ENCODE results near the gene RBMS3.

The RBMS3 gene

DNA sequence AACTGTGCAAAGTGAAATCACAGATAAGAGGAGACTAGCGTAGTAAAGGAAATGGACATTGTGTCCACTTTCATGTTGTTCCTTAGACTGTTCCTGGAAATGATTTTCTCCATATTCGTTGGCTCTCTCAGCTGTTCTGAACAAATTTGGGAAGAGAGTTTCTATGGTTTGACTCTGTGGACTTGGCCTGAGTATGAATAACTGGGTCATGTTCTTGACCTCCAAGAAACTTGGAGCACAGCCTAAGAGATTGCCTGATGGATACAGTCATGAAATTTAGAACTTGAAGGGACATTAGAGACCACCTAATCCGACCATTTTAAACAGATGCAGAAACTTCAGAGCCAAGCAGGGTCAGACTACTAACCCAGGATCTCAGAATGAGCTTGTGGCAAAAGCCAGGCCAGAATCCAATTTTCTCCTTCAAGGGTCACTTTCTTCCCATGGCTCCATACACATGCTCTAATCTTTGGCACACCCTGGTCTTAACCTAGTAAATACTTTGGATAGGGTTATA is 430.4 kb downstream of the RBMS3 start:
- no peak for DNase-seq

GRCh38 chr3:29716213-29716612 is 435.3 kb downstream of the RBMS3 start:
- DNase-seq = no peak

DNA sequence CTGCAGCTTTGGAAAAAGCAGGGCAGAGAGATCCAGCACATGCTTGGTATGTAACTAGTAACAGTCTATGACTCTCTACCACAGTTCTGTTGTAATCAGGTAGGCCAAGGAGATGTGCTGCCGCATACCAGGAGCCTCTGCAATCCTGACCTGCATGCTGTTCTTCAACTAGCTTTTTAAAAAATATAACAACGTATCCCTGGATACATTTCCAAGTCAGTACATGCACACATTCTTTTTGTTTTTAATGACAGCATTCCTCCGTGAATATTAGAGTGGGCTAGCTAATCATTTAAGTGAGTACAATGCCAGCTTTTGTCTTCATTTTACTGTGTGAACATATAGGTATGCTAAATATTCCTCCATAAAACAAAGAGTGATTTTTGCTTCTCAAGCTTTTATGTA is 437.8 kb downstream of the RBMS3 start:
- DNase-seq = no peak

DNA sequence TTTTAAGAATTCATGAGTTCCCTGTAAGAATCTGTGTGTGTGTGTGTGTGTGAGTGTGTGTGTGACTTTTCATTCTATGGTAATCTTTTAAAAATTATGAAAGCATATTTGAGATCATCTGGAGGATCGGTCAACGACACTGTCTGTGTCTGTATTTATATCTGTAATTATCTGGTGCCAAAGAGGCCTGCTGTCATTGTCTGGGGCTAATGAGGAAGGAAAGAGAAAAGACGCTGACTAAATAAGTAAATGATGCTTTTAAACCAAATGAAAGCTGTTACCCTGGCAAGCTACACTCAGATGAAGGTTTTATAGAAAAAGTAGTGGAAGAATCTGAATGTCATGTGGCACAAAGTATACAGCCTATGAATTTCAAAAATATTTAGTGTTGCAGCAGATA is 439.8 kb downstream of the RBMS3 start:
- no peak for DNase-seq

- no peak for DNase-seq
These were observed 440.9 kb downstream of the RBMS3 start for GRCh38 chr3:29721789-29722188.

GRCh38 chr3:29731050-29731449 is 450.2 kb downstream of the RBMS3 start:
- DNase-seq = no peak

GRCh38 chr3:29741231-29741630 is 460.4 kb downstream of the RBMS3 start:
- DNase-seq = no peak

GRCh38 chr3:29745232-29745870 is 464.5 kb downstream of the RBMS3 start:
- no peak for DNase-seq

GRCh38 chr3:29746163-29746760 is 465.4 kb downstream of the RBMS3 start:
- DNase-seq = no peak

- DNase-seq = no peak
These were observed 467.1 kb downstream of the RBMS3 start for GRCh38 chr3:29747991-29748390.

DNA sequence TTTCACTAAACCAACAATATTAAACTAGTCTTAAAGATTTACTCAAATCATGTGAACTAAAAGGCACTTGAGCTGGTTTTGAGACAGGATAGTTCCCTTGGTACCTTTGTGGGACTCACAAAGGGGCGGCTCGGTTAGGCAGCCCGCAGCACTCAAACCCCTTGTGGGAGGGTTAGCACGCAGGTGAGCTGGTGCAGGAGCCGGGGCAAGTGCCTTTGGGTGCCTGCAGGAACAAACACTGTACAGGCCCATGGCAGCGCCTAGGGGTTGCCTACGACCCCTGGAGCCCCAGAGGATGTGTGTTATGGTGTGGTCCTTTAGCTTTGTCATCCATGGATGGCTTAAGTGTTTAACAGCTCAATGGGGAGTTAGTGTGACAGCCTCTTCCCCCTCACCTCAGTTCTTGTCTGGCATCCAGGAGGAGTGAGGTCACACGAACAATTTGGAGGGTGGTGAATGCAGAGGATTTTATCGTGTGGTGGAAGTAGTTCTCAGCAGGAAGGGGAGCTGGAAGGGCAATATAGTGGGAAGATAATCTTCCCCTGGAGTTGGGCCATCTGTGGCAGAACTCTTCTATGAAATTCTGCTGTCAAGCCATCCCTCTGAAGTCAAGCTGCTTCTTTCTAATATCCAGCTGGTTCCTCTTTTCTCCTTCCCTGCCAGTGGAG is 470.9 kb downstream of the RBMS3 start:
- DNase-seq = no peak

DNA sequence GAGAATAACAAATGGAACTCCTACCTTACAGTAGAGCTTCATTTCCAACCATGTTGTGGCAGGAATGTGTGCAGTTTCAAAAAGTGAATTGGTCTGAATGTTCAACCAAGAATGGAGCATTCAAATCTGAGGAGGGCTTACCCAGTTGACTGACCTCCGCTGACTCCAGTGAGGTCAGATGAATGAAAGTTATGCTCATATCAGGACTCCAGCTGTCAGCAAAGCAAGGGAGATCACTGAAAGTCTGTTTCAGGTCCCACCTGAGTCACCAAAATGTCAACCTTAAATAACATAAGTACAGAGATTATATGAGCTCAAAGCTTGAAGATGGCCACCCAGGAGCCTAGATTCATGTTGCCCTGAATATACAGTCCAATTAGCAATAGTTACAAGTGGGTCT is 473.5 kb downstream of the RBMS3 start:
- no peak for DNase-seq

DNA sequence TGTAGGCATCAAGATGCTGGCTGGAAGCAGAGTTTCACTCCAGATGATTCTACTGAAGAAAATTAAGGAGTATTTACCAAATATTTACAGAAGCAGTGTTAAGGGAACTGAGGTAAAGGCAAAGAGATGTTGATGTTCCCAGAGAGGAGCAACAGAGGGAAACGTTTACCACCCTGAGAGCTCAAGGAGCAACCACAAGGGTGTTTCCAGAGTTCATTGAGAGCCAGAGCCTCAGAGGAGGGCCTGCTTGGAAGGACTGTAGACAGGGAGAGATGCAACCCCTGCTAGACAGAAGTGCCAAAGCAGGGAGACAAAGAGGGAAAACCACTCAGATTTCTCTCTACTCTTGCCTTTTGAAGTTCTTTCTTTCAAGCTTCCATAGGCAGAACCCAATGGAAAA is 474.5 kb downstream of the RBMS3 start:
- no peak for DNase-seq

DNA sequence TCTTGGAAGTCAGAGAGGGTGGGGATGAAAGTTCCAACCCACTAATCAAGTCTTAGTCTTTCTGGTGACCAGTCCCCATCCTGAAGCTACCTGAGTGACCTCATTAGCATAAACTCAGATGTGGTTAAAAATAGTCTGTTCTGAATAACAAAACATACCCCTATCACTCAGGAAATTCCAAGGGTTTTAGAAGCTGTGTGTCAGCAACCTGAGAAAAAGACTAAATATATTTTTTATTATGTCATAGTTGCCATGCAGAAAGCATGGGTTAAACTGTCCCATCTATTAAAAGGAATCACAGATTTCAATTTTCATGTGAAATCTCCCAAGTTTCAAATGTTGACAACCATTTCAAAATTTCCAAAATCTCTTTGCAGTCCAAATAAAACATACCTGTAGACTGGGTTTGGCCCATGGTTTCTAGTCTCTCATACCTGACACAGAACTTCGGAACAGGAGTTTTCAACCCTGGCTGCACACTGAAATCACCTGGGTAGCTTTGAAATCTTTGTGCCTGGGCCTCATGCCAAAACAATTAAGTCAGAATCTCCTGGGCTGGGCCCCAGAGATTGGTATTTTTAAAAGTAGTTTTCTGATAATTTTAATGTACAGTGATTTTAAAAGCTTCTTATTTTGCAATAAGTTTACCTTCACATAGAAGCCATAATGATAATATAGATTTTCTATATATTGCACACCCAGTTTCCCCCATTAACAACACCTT is 476.3 kb downstream of the RBMS3 start:
- no peak for DNase-seq

GRCh38 chr3:29758108-29758433 is 477.2 kb downstream of the RBMS3 start:
- no peak for DNase-seq

GRCh38 chr3:29758434-29759322 is 477.8 kb downstream of the RBMS3 start:
- no peak for DNase-seq

DNA sequence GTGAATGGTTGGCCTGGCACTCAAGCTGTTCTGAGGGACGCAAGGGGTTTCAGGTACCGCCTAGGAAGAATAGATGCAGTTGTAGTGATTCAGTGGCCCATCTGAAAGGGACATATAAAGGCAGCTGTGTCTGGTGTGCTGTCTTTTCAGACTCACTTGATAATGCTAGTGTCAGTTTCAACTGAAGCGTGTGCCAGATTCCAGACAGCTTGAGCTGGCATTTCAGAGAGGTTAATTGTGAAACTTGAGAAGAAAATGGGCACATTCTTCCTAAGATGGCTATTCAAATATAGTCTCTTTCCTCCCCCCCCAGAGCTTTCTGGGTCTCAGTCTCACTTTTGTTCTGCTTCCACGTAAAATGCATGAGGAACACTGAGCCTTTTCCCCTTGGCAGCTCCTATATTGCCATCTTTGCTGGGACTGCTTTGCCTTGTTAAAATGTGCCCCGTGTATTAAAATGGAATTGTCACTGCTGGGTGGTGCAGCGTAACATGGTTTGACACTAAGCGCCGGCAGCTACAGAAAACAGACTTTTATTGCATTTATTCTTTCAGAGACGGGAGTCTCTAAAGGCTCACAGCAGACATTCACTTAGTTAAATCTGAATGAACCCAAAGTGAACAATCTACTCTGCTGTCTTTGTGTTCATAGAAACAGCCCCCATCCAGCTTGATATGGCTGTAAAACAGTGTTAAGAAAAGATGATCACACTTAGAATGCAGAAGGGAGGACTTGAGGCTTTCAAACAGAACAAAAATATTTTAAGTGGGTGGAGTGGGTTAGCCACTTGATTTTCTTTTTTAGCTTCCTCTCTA is 478.7 kb downstream of the RBMS3 start:
- peak in 2 of 58 donors; percentile 7 to 8 for DNase-seq

DNA sequence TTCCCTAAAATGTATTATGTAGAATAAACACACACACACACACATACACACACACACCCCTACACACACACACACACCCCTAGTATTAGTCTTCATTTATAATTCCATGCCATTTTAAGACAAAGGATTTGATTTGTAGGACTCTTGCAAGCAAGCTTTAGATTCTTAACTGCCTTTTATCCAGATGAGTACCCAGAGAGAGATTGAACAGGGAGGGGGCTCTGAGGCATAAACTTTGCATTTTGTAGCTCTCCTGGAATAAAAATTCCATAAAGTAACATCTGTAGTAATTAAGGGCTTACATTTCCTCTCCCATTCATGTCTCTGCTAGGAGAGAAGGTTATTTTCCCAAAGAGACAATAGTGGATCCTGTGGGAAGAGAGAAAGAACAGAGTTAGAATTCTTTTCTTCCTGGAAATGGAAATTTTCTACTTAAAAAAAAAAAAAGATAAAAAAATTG is 479.4 kb downstream of the RBMS3 start:
- no peak for DNase-seq

DNA sequence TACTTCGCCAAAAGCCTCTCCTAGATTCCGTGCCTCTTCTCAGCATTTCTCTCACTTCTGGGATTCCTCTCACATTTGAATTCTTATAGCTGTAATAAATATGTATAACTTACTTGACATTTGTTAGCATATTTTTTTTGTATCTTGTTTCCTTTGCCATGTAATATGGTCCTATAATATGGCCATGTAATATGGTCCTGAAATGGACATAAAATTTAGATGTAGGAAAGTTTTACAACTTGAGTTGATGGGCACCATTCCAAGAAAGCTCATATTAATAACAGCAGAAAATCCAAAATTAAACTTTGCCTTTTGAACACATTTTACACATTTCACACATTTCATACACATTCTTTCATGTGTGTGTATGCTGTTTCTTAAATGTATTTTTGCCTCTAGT is 480.6 kb downstream of the RBMS3 start:
- DNase-seq = no peak

DNA sequence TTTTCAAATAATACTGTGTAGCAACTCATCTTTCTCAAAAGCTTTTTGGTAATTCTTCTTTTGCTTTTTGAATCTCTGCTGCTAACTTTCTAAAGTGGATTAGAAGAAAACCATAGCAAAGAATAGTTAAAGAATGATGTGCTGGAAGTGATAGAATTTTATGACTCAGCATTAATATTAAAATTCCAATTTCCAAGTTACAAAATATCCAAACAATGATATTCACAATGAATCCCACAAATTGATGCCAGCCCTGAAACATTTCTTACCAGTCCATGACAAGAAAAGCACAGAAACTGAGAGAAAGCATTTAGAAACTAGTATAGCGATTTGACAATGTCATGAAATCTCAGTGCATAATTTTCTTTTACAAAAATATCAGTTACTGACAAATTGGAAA is 482.2 kb downstream of the RBMS3 start:
- no peak for DNase-seq

All from anterior cingulate cortex (tissue), 58 donors.